Colonic mucosa (tissue), 4 donors: Measurements from ENCODE around the gene LINGO1. TPM values are rescaled to one million over a fixed set of nuclear protein-coding genes. Genes with fewer than 3 reads are reported as not detected.

Experiments
- DNase-seq: peaks from one replicate; pipeline ENCODE4 v3.0.0-alpha.2; 2020
- H3K27ac ChIP-seq: fragments of 200-600 bp; one replicate; pipeline ENCODE4 v1.8.0; 2021
- H3K27me3 ChIP-seq: fragments of 200-600 bp; one replicate; pipeline ENCODE4 v1.8.0; 2021
- H3K36me3 ChIP-seq: fragments of 200-600 bp; one replicate; pipeline ENCODE4 v1.8.0; 2021
- H3K4me1 ChIP-seq: fragments of 200-600 bp; one replicate; pipeline ENCODE4 v1.8.0; 2021; ENCODE audit warnings: mild to moderate bottlenecking
- H3K4me3 ChIP-seq: fragments of 200-600 bp; one replicate; pipeline ENCODE4 v1.8.0; 2021
- H3K9ac ChIP-seq, 2 donors: one replicate each; pipeline ENCODE4 v1.7.0; 2013; ENCODE audit warnings: control low read depth in 2 of 2, low read depth in 2 of 2, low read length in 2 of 2
- H3K9me3 ChIP-seq: fragments of 200-600 bp; one replicate; pipeline ENCODE4 v1.8.0; 2021
- CTCF ChIP-seq: fragments of 200-600 bp; IDR thresholded peaks from one replicate; pipeline ENCODE4 v1.8.0; 2022; ENCODE audit warnings: antibody characterized with exemption, mild to moderate bottlenecking
- intact Hi-C: fragments of 100-400 bp; cut with DNase I; formaldehyde crosslinking; loops from one replicate; pipeline ENCODE4 v1.14.1; 2022
- total RNA-seq, 2 donors: library from RNA; stranded (reverse); fragmentation: NEBNext Ultra II Directional in 1 of 2; extraction: Animal tissue kit (Norgen Biotek cat#: 25700) in 1 of 2; gene quantifications; one replicate each; pipeline ENCODE4 v1.2.1, GENCODE V29; 2021
- donor health status: healthy.
- donor health status: DM: no; HTN: no; CAD: no.
- donor health status: DM: no; HTN: no; CAD: no.

LINGO1 gene
- total RNA-seq, 2 donors from 2014 or later: 0.79 to 1.1 TPM

- H3K27ac ChIP-seq: no peak overlapping the region
- H3K27me3 ChIP-seq: no peaks in the 10 kb centered on the region
- H3K4me1 ChIP-seq: no peaks in the 10 kb centered on the region
- intact Hi-C loops: no loop called here
- TF ChIP-seq CTCF: peak; percentile 59
- no peaks in the 10 kb centered on the region for H3K36me3 ChIP-seq
- H3K9me3 ChIP-seq: no peaks in the 10 kb centered on the region
- peak; percentile 88 for DNase-seq
- H3K9ac ChIP-seq: no peak overlapping the region
- no peak overlapping the region for H3K4me3 ChIP-seq
These were observed 26.9 kb upstream of the LINGO1 start for GRCh38 chr15:77659350-77660321.

GRCh38 chr15:77658304-77658703 is 25.6 kb upstream of the LINGO1 start:
- intact Hi-C loops: no loop called here
- DNase-seq: no peak

GRCh38 chr15:77657634-77658238 is 25.0 kb upstream of the LINGO1 start:
- DNase-seq: no peak
- Histone ChIP-seq H3K9ac (no peak overlapping the region), H3K27ac (no peak overlapping the region), H3K4me1 (no peaks in the 10 kb centered on the region), H3K4me3 (no peak overlapping the region), H3K9me3 (no peaks in the 10 kb centered on the region), H3K36me3 (no peaks in the 10 kb centered on the region), H3K27me3 (no peaks in the 10 kb centered on the region)
- TF ChIP-seq CTCF: no peak
- intact Hi-C loops: no loop called here

More at GRCh38 chr15:77658304-77658703, 25.6 kb upstream of the LINGO1 start:
- TF ChIP-seq CTCF: no peak
- no peaks in the 10 kb centered on the region for H3K36me3 ChIP-seq
- H3K4me1 ChIP-seq: no peaks in the 10 kb centered on the region
- H3K27ac ChIP-seq: no peak overlapping the region
- no peaks in the 10 kb centered on the region for H3K27me3 ChIP-seq
- no peak overlapping the region for H3K4me3 ChIP-seq
- no peak overlapping the region for H3K9ac ChIP-seq
- no peaks in the 10 kb centered on the region for H3K9me3 ChIP-seq

- Histone ChIP-seq H3K4me1 (no peaks in the 10 kb centered on the region), H3K27ac (no peak overlapping the region), H3K9ac (no peak overlapping the region), H3K4me3 (no peak overlapping the region), H3K27me3 (no peaks in the 10 kb centered on the region), H3K9me3 (no peaks in the 10 kb centered on the region), H3K36me3 (no peaks in the 10 kb centered on the region)
- intact Hi-C loops: no loop called here
- no peak for TF ChIP-seq CTCF
- DNase-seq: no peak
These were observed 23.6 kb upstream of the LINGO1 start for GRCh38 chr15:77656294-77656693.

- Histone ChIP-seq H3K9me3 (no peaks in the 10 kb centered on the region), H3K9ac (no peak overlapping the region), H3K4me1 (no peaks in the 10 kb centered on the region), H3K36me3 (no peaks in the 10 kb centered on the region), H3K27ac (no peak overlapping the region), H3K4me3 (no peak overlapping the region), H3K27me3 (no peaks in the 10 kb centered on the region)
- DNase-seq: peak; percentile 66
- TF ChIP-seq CTCF: peak; percentile 32
- intact Hi-C loops: no loop called here
These were observed 22.3 kb upstream of the LINGO1 start for GRCh38 chr15:77654975-77655374.
